CD4-positive, alpha-beta T cell treated with Interleukin-21 for 1 hour (primary cell): ENCODE measurements around the gene FBXO2.

Experiments used
- DNase-seq: peaks from one replicate; pipeline ENCODE4 v3.0.0-alpha.2; 2020

FBXO2 gene, protein sequence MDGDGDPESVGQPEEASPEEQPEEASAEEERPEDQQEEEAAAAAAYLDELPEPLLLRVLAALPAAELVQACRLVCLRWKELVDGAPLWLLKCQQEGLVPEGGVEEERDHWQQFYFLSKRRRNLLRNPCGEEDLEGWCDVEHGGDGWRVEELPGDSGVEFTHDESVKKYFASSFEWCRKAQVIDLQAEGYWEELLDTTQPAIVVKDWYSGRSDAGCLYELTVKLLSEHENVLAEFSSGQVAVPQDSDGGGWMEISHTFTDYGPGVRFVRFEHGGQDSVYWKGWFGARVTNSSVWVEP

DNA sequence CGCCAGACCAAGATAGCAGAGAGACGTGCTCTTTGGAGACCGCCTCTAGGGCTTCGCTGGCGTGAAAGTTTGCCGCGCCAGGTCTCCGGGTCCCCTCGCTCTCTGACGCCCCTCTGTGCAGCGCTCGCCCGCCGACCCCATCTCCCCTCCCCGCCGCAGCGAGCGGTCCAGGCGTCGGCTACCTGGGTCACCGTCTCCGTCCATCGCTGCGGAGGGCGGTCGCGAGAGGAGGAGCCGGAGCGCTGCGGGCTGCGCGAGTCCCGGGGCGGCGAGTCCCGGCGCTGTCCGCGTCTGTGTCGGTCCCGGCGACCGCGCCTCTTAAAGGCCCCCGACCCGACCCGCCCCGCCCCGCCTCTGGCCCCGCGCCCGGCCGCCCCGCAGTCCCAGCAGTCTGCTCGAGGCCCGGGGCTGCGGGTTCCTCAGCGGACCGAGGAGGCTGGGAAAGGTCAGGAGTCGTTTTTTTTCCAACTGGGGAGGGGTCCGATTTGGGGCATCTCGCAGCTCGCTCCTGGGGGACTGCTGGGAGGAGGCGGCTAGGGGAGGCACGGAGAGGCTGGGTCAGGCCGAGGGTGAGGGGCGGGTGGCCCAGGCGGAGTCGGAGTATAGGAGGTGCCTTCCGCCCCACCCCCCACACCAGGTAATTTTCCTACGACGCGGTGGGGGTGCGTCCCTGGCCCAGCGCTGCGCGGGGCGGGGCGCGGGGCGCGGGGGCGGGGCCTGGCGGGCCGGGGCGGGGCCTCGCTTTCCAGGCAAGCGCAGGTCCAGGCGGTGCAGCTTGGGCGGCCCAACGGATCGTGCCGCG lies at the start of gene FBXO2, which contains the start of gene FBXO44:
Gene FBXO2, minus strand, starts transcription at position 293 of the 802 bp plus-strand sequence. Its CDS starts 89 bp downstream, at position 204.
Gene FBXO44, plus strand, starts transcription at position 741 of the 802 bp plus-strand sequence. CDS start 959 bp downstream, outside the sequence.
- peak; percentile 70 for DNase-seq

DNA sequence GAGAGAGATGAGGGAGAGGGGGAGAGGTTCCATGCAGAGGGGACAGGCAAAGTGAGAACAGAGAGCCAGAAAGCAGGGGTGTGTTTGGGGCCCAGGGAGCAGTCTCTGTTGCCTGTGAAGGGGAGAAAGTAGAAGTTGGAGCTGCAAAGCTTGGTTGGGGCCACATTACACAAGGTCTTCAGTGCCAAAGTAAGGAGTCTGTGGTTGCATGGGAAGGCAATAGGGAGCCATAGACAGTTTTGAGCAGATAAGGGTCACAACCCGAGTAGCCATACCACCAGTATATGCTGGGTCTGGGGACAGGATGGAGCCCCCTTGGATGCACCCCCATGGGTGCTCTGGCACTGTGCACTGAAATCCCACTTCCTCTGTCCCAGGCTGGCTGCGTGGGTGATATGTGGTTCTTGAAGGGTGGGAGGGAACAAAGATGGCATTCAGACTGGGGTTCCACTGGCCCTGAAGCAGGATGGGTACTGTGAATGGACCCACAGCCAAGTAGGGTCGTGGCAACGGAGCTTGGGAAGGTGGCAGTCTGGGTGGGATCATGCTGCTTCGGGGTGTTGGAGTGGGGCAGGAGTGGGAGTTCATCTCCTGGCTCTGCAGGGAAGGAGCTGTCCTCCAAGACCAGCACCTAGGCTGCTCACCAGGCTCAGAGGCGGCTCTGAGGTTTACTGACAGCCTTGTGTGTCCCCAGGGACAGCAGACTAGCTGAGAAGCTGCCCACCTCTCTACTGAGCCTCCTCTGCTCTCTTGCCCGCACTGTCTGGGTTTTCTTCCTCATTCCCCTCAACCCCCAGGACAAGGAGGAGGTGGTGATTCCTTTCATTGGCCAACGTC lies 49.3 kb upstream of the FBXO2 start:
- DNase-seq, result no peak

DNA sequence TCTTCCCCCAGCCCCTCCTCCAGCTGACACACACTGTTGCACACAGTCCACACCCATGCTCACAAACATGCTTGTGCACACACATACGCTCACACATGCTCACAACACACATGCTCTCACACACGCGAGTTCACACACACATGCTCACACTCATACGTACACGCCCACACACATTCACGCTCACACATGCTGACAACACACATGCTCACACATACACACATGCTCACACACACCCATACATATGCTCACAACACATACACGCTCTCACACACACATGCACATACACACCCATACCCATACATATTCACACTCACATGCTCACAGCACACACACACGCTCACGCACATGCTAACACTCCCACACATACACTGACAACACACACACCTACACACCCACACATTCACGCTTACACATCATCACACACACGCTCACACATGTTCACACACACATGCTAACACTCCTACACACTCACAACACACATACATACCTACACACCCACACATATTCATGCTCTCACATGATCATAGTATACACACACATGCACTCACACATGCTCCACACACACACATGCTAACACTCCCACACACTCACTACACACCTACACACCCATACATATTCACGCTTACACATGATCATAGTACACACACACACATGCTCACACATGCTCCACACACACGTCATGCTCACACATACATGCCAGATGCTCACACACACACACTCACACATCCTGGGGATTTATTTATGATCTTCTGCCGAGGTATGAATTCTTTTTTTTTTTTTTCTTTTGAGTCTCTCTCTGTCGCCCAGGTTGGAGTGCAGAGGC lies 48.0 kb upstream of the FBXO2 start:
- DNase-seq, result no peak

DNA sequence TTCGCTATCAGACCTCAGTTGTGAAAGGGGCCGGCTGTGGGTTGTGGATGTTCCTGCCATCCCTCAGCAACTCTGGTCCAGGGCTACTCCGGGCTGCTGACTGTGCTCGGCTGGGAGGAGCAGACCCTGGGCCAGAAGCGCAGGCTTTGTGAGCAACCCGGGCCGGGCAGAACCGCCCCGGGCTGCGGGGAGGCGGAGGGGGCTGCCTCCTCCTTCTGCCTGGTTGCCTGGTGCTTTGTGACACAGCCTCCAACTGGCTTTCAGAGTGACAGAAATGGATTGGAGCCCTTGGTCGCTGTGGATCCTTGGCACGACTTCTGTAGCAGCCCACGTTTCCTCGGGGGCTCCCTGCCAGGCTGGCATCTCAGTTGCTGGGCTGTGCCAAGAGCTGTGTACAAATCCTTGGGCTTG lies 47.3 kb upstream of the FBXO2 start:
- DNase-seq, result no peak

DNA sequence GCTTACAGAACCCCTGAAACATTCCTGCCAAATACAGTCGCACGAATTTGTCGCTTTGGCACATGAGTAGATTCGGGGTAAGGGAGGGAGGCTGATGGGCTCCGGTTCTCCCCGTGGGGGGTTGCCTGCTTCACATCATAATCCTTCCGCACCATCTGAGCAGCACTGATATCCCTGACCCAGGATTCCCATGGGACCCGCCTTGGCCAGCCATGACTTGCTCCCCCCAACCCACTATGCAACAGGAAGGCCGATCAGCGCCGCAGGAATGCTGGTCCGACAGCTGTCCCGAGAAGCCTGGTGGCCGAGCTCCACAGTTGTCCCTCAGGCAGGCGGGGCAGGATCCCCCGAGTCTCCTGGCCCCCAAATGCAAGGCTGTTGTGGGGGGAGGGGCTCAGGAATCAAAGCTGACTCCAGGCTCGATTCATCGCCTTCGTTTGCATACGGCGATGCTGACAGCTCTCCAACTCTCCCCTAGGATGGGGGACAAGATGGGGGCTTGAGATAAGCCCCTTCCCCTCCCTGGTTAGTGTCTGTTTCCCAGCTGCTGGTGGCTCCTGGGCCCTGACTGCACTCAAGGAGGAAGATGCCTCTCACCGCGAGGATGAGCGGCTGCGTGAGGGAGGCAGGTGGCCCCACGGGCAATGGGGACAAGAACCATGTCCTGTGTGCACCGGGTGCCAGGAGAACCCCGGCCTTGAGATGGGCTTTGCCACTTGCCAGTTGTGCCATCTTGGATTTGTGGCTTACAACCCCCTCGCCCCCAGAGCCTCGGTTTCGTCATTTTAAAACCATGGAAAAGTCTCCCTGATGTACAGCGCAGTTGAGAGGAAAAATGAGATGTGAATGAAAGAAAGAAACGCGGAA lies 46.6 kb upstream of the FBXO2 start:
- no peak for DNase-seq

DNA sequence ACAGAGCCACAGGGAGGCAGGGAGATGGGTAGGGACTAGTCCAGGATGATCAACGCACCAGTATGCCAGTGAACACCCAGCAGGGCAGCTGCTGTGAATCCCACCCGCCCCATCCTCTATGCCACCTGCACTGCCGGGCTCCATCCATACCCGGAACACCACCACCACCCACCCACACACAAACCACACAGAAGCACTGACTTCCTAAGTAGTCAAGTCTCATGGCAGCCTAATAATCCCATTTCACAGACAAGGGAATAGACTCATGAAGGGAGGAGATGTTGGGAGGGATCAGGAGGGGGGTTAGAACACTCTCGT lies 43.6 kb upstream of the FBXO2 start:
- no peak for DNase-seq

DNA sequence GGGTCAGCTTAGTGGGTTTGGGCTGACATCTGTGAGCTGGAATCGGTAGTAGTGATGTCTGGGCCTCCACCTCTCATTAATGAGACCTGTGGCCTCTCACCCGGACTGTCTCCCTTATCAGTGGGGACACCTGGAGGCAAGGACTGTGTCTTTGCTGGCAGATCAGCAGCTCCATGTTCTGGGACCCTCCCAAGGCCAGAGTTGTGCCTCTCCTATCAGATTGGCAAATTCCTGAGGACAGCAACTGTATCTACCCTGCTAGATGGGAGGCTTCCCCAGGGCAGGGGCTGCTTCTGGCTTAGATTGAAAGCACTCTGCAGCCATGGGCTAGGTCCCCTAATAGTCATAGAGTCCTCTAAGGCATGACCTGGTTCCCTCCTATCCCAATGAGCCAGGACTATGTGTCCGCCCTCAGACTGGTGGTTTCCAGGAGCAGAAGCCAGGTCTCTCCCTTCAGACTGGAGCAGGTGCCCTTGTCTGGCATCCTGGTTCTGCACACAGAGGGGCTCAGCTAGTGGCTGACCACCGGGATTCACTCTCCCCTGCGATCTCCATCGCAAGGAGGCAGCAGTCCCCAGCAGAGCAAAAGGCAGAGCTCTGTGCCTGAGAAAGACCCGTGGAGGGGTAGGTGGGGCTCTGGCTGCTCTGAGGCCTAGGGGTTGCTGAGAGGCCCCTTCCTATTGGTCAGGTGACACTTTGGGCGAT lies 43.1 kb upstream of the FBXO2 start:
- no peak for DNase-seq

DNA sequence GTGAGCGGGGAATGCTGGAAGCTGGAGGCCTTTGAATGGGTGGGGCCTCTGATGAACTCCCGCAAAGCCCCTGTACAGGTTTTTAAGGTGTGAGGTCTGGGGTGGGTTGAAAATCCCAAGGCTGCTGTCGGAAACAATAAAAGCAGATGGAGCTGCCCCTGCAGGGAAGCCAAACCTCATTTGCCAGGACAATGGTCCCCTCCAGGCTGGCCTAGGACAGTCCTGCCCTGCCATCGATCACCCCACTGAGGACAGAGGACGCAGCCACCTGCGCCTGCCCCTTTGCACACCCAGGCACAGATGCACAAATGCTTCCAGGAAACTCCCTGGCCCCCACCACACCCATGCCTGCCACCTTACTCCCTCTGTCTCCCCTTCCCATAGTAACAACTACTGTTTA lies 41.6 kb upstream of the FBXO2 start:
- no peak for DNase-seq

DNA sequence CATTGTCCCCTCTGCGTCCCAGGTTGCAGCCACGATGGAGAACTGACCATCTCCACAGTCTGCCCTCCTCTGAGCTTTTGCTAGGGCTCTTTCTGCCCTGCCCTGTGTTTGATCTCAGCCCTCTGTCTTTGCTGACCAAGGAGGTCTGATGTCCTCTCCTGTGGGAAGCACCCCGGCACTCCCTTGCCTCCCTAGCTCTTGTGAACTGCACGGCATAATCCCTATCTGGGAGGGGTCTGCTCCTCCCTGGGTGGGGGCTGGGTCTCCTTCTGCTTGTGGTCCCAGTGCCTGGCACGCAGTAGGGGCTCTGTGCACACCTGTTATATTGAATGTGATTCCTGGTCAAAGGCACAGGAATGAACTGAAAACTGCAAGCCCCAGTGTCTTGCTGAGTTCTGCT lies 39.7 kb upstream of the FBXO2 start:
- DNase-seq, result no peak

DNA sequence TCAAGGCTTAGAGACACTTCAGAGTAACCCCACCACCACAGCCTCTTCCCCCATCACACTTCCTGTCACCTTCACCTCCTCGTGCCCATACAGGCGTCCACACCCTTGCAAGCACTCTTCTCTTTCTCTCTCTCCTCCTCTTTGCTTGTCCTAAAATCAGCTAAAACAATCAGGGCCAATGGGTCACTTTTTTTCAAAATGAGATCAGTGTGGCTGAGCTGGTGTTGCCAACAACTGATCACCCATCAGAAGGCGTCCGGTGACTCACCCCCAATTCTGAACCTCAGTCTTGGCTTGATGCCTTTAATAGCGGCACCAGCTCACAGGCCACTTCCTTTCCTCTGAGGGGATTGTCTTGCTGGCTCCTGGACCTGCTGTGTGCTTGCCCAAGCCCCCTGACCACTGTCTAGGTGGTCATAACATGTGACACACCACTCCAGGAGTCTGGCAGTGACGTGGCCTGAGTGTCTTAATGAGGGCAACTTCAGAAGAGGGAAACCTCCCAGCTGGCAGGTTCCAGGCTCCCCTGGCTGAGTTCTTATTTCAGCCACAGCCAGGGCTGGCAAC lies 38.9 kb upstream of the FBXO2 start:
- peak; percentile 56 for DNase-seq

DNA sequence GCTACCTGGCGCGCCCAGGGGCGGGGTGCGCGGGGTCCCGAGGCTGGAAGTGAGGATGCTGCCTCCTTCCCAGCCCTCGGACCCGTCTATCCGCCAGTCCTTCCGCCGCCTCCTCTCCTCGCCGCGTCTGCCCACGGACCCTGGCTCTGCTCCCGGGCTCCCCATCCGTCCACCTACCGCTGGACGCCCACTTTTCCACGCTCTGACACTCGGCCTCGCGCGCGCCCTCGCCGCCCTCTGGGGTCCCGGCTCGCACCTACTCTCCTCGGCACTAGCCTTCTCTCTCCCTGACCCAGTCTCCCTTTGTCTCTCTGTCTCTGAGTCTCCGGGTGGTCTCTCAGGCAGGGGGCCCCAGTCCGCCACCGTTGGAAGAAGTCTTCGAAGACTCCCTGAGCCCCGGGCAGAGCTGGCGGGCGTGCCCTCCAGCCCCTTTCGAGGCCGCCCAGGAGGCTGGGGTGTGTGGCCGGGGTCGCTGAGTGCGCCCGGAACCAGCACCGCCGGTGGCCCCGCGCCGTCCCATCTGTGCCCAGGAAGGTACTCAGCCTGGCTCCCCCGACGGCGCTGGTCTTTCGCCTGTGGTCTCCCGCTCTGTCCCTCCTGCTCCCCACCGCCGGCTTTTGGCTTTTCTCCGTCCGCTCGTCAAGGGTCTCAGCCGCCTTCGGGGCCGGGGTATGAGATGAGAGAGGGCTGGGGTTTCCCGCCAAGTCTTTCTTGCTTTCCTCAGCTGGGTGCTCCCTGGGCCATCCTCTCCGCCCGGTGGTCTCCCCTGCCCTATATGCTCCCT lies 37.9 kb upstream of the FBXO2 start:
- DNase-seq, result no peak

DNA sequence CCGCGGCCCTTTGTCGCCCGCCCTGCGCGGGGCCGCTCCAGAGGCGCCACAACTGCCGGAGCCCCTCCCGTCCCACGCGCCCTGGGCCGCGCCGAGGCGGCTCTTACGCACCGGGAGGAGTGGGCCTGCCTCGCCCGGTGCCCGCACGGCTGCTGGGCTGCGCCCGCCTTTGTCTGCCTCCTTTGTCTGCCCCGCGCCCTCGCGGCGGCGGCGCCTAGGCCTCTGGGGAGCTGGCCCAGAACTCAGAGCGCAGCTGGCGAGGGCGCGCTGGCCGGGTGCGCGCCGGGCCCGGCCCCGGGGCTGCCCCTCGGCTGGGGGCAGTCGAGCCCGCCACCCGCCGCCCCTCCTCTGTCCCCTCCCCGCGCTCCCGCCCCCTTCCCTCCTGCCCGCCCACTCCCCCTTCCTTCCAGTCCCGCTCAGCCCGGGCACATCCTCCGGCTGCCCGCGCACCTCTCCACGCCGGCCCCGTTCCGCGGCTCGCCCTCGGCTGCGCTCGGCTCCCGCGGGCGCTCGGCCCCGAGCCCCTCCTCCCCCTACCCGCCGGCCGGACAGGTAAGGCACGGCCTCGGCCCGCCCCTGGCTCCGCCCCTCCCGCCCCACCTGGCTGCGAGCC lies 37.2 kb upstream of the FBXO2 start, which contains the start of gene DRAXIN:
Gene DRAXIN, plus strand, starts transcription at position 409 of the 613 bp plus-strand sequence. CDS start 14,549 bp downstream, outside the sequence.
- no peak for DNase-seq

DNA sequence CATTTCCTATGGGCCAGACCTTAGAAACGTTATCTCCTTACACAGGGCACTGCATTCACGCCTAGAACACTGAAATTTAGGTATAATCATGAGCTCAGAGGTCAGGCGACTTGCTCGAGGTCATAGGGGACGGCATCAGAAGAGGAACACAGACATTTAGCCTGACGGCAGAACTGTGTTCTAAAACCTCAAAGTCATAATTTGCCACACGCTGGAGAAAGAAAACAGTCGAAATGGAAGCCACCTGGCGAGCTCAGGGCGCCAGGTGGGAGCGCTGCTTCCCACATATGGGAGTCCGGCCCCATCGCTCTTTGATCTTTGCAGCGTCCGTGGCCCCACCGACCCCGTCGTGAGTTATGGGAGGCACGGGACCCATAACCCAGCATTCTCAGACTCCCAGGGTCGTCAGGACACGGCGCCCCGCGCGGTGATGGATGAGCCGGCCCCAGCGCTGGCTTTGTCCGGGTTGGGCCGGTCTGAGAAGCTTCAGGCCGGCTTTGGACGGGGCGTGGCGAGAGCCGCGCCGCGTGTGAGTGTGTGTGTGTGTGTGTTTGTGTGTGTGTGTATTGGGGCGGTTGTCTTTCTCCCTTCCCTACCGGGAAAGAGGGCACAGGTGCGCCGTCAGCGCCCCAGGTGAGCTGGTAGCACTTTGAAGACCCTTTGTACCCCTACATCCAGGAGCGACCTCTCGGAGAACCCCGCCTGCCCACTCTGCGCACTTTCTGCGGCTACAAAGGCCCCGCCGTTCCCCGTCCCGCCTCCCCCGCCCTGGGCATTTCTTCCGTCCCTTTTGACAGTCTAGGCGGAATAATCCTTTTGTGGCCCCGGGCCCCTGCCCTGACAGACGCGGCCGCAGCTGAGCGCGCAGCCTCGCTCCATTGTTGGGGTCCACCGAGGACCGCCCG lies 36.4 kb upstream of the FBXO2 start:
- no peak for DNase-seq

DNA sequence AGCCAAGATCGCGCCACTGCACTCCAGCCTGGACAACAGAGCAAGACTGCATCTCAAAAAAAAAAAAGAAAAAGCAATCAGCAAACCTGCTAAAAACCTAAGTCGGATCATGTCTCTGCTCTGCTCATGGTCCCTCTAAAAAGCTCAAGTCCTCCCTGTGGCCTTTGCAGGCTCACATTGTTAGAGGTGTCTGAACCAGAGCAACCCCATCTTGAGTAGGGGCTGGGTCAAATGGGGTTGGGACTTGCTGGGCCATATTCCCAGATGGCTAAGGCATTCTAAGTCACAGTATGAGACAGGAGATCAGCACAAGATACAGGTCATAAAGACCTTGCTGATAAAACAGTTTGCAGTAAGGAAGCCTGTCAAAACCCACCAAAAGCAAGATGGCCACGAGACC lies 34.3 kb upstream of the FBXO2 start:
- DNase-seq, result no peak

DNA sequence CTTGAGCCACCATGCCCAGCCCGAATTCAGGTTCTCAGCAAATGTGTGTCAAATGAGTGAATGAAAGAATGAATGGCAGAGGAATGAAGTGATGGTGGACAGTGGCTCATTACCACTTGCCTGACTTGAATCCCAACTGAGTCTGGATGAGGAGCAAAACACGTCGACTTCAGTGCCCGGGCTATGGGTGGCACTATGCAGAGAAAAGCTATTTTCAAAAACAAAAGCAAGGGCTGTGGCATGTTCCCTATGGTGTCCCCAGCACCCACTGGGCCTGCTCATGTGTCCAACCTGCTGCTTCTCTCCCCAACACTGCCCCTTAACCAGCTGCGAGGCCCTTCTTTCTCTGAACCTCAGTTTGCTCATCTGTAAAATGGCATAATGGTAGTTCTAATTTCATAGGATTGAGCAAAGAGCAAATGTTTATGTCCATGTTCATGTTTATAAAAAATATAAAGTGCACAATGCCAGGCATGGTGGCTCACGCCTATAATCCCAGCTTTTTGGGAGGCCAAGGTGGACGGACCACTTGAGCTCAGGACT lies 31.1 kb upstream of the FBXO2 start:
- DNase-seq, result no peak

DNA sequence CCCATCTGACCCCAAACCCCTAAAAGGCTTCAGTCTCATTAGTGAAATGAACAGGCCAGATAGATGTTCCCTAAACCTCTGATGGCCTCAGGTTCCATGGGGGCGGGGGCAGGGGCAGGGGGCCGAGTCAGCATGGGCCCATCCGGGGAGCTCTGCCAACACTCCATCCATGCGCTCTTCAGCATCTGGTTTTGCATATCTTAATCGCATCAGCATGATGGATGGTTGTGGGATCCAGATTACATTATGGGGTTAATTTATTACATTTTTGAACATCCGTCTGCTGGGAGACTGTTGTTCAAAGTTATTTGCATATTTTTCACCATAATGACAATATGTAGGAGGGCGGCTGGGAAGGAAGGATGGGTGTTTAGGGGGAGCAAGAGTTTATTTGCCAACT lies 29.8 kb upstream of the FBXO2 start:
- no peak for DNase-seq

DNA sequence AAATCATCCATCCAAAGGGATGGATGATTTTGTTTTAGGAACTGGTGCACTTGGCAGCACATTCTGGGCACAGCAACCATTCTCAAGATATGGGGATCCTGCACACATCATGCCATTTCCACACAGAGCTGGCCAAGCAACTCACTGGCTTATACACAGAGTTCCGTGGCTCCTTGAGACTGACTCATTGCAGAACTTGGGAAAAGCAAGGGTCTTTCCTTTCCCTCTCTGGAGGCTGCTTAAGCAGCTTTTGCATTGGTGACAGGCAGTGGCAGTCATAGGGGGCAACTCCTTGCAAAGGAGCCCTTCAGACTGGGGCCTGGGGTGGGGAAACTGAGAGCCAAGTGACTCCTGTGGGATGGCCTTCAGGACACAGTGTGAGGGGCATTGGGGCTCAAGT lies 28.6 kb upstream of the FBXO2 start:
- DNase-seq, result no peak

DNA sequence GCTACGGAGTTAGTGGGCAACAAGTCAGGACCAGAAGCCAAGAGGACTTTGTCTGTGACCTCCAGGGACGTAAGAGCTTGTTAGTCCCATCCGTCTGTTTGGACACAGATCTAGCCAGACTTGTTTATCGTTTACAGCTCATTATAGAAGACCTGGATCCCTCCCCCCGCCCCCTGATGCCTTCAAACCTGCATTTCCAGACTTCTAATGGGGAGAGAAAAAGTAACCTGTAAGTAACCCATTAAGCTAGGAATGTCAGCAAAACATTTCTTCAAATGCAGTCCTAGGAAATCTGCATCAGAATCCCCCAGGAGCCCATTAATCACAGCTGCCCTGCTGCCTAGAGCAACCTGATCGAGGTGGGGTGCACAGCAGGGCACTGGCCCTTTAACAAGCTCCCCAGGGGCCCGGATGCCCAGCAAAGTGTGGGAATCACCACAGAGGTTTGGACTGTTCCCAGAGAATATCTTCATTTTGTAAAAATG lies 28.1 kb upstream of the FBXO2 start:
- DNase-seq, result no peak
